GM12878 (cell line): Measurements from ENCODE around the gene HIVEP3. TPM values are rescaled to one million over a fixed set of nuclear protein-coding genes. Genes with fewer than 3 reads are reported as not detected.

ENCODE experiments used
- ATAC-seq: fragments of 200-7000 bp; cut with Tn5 transposase; 3 replicates; pipeline ENCODE4 v1.9.1; 2020; ENCODE audit warnings: mild to moderate bottlenecking, moderate library complexity
- BruUV-seq: library from RNA; stranded (reverse); fragments of 400-500 nt; replicated peaks from 2 replicates; lab custom pipeline; 2021; lab: Mats Ljungman, UMichigan
- CTCF ChIA-PET: fragments of 300-600 bp; sonication (Branson Sonifier 250); formaldehyde crosslinking; extraction: SDS; loops from one replicate; lab custom pipeline; 2021; ENCODE audit warnings: inconsistent platforms; lab: Yijun Ruan, JAX
- POLR2A ChIA-PET: fragments of 350-600 bp; formaldehyde crosslinking; extraction: SDS; loops from one replicate; lab custom pipeline; 2021; ENCODE audit warnings: inconsistent platforms; lab: Charles Lee
- RAD21 ChIA-PET: fragments of 300-600 bp; sonication (Branson Sonifier 250); formaldehyde crosslinking; loops from one replicate; lab custom pipeline; 2023; ENCODE audit warnings: antibody characterized with exemption; ENCODE audit not compliant: unreplicated experiment; lab: Charles Lee
- SMC1A ChIA-PET: fragments of 300-600 bp; sonication (Branson Sonifier 250); formaldehyde crosslinking; loops from one replicate; lab custom pipeline; 2023; ENCODE audit not compliant: unreplicated experiment, uncharacterized antibody; lab: Charles Lee
- DNase-seq: peaks from one replicate; pipeline ENCODE4 v3.0.0-alpha.2; 2011; ENCODE audit warnings: low read depth, low spot score
- FAIRE-seq: peaks from 3 replicates; lab custom pipeline; 2011; peaks lifted over from hg19 to GRCh38; lab: Jason Lieb, UNC
- H2AFZ ChIP-seq: 2 replicates; pipeline ENCODE4 v1.6.0; 2011; ENCODE audit warnings: low read depth, low read length, control low read depth; ENCODE audit not compliant: control insufficient read depth
- H3K27ac ChIP-seq: 2 replicates; pipeline ENCODE4 v1.5.1; 2011; ENCODE audit warnings: control low read depth; ENCODE audit not compliant: control insufficient read depth, insufficient read depth
- H3K27me3 ChIP-seq, 2 experiments: replicated peaks in 1 of 2; 2 replicates each; pipeline versions ENCODE4 v1.6.0 to v1.6.1; 2011; ENCODE audit warnings: low read length in 1 of 2; ENCODE audit not compliant: control insufficient read depth in 2 of 2, insufficient read depth in 2 of 2
- H3K36me3 ChIP-seq, 2 experiments: 2 replicates each; pipeline ENCODE4 v1.5.1; 2011; ENCODE audit warnings: low read length in 1 of 2; ENCODE audit not compliant: control insufficient read depth in 2 of 2, insufficient read depth in 2 of 2
- H3K4me1 ChIP-seq: 2 replicates; pipeline ENCODE4 v1.6.1; 2011; ENCODE audit warnings: mild to moderate bottlenecking, low read length, moderate library complexity, mixed read lengths; ENCODE audit not compliant: control insufficient read depth, insufficient read depth
- H3K4me2 ChIP-seq: 2 replicates; pipeline ENCODE4 v1.6.0; 2011; ENCODE audit warnings: control low read depth; ENCODE audit not compliant: control insufficient read depth, insufficient read depth
- H3K4me3 ChIP-seq: fragments of 200-600 bp; sonication (generic); 2 replicates; pipeline ENCODE4 v1.5.1; 2016
- H3K79me2 ChIP-seq: 2 replicates; pipeline ENCODE4 v1.6.0; 2011; ENCODE audit warnings: low read length; ENCODE audit not compliant: control insufficient read depth, insufficient read depth
- H3K9ac ChIP-seq: 2 replicates; pipeline ENCODE4 v1.8.0; 2011; ENCODE audit warnings: low read length, control low read depth, mixed read lengths; ENCODE audit not compliant: control insufficient read depth, insufficient read depth
- H3K9me3 ChIP-seq: replicated peaks from 3 replicates; pipeline ENCODE4 v1.5.1; 2011; ENCODE audit warnings: mild to moderate bottlenecking, low read length; ENCODE audit not compliant: control insufficient read depth, insufficient read depth
- H4K20me1 ChIP-seq: 2 replicates; pipeline ENCODE4 v1.6.0; 2011; ENCODE audit not compliant: control insufficient read depth, insufficient read depth
- BHLHE40 ChIP-seq, 2 experiments: fragments of 450-650 bp in 1 of 2; IDR thresholded peaks; 2 replicates each; pipeline ENCODE4 v1.6.1; 2011 to 2017; ENCODE audit warnings: low read depth in 2 of 2, borderline replicate concordance in 1 of 2, improper control_type of control experiment in 1 of 2, low read length in 1 of 2, mild to moderate bottlenecking in 1 of 2
- CBX5 ChIP-seq: sonication (generic); IDR thresholded peaks from 2 replicates; pipeline ENCODE4 v1.6.1; 2016; ENCODE audit warnings: low read depth, moderate library complexity, mild to moderate bottlenecking, inconsistent platforms
- CREM ChIP-seq: IDR thresholded peaks from 2 replicates; pipeline ENCODE4 v1.6.1; 2014; ENCODE audit warnings: antibody characterized with exemption, low read depth
- E2F8 ChIP-seq: fragments of 450-650 bp; IDR thresholded peaks from 2 replicates; pipeline ENCODE4 v1.6.1; 2018; ENCODE audit warnings: mild to moderate bottlenecking, low read depth, moderate library complexity; ENCODE audit not compliant: partially characterized antibody
- EGR1 ChIP-seq, 2 experiments: IDR thresholded peaks; 1 replicate in 1 of 2; 2 replicates in 1 of 2; pipeline ENCODE4 v1.6.1; 2011 to 2012; ENCODE audit warnings: low read depth in 2 of 2, low read length in 2 of 2, borderline replicate concordance in 1 of 2, mild to moderate bottlenecking in 1 of 2, moderate library complexity in 1 of 2
- EP300 ChIP-seq, 2 experiments: fragments of 150-350 bp in 1 of 2; IDR thresholded peaks; 2 replicates each; pipeline ENCODE4 v1.6.1; 2011 to 2012; ENCODE audit warnings: low read depth in 2 of 2, low read length in 2 of 2, borderline replicate concordance in 1 of 2, improper control_type of control experiment in 1 of 2, inconsistent platforms in 1 of 2; ENCODE audit not compliant: control insufficient read depth in 1 of 2
- IRF4 ChIP-seq: IDR thresholded peaks from 2 replicates; pipeline ENCODE4 v1.6.1; 2011; ENCODE audit warnings: low read depth, low read length
- NFYB ChIP-seq: IDR thresholded peaks from 2 replicates; pipeline ENCODE4 v1.6.1; 2011; ENCODE audit warnings: low read depth, mild to moderate bottlenecking, low read length, improper control_type of control experiment, moderate library complexity; ENCODE audit not compliant: insufficient read depth
- PAX8 ChIP-seq: fragments of 450-650 bp; IDR thresholded peaks from 2 replicates; pipeline ENCODE4 v1.6.1; 2017; ENCODE audit warnings: mild to moderate bottlenecking, moderate library complexity
- PML ChIP-seq: IDR thresholded peaks from 2 replicates; pipeline ENCODE4 v1.6.1; 2012; ENCODE audit warnings: low read length, inconsistent platforms
- POLR2AphosphoS2 ChIP-seq: IDR thresholded peaks from 2 replicates; pipeline ENCODE4 v1.6.1; 2011; ENCODE audit warnings: low read depth, mild to moderate bottlenecking, low read length, improper control_type of control experiment, moderate library complexity
- RBBP5 ChIP-seq: fragments of 200-600 bp; sonication (generic); conservative IDR thresholded peaks from 2 replicates; pipeline ENCODE4 v1.6.1; 2016
- RCOR1 ChIP-seq: conservative IDR thresholded peaks from 2 replicates; pipeline ENCODE4 v1.6.1; 2012; ENCODE audit warnings: low read depth, low read length, improper control_type of control experiment
- RUNX3 ChIP-seq: IDR thresholded peaks from 2 replicates; pipeline ENCODE4 v1.6.1; 2012; ENCODE audit warnings: low read length, inconsistent platforms
- SMC3 ChIP-seq: IDR thresholded peaks from 2 replicates; pipeline ENCODE4 v1.6.1; 2011; ENCODE audit warnings: low read length, improper control_type of control experiment, borderline replicate concordance
- TCF12 ChIP-seq: IDR thresholded peaks from 2 replicates; pipeline ENCODE4 v1.6.1; 2011; ENCODE audit warnings: low read depth, mild to moderate bottlenecking, low read length
- ZBED1 ChIP-seq: IDR thresholded peaks from 2 replicates; pipeline ENCODE4 v1.6.1; 2016; ENCODE audit warnings: borderline replicate concordance
- whole genome bisulfite sequencing: methylation state at CpG from one replicate; pipeline ENCODE4 v1.1.6; 2016; ENCODE audit warnings: low lambda C conversion rate; ENCODE audit not compliant: insufficient replicate concordance, insufficient coverage; ENCODE audit errors: missing lambda C conversion rate; 5-methylcytosine and 5-hydroxymethylcytosine counted together
- in situ Hi-C: fragments of 300-500 bp; cut with MboI; formaldehyde crosslinking; loops from 9 replicates; pipeline ENCODE4 v1.14.3; 2018; ENCODE audit warnings: mixed read lengths
- intact Hi-C: fragments of 100-400 bp; cut with micrococcal nuclease; formaldehyde crosslinking; loops from one replicate; pipeline ENCODE4 v1.14.2; 2022; ENCODE audit not compliant: unreplicated experiment
- polyA plus RNA-seq, 11 experiments: library from polyadenylated mRNA; depleted of rRNA in 4 of 11; unstranded in 6 of 11; stranded (reverse) in 5 of 11; fragments of >200 nt; fragmentation: Nextera tagmentation in 4 of 11; fragmentation: Illumina TruSeq in 1 of 11; extraction: Ambion mirVana in 4 of 11; extraction: Trizol in 1 of 11; gene quantifications; 1 replicate in 1 of 11; 2 replicates in 10 of 11; pipeline versions ENCODE4 v1.2.1 to v1.2.3, GENCODE V29; 2011 to 2016; ENCODE audit warnings: inconsistent platforms in 2 of 11, missing spikeins in 2 of 11, low read depth in 1 of 11
- total RNA-seq, 4 experiments: library from RNA; depleted of rRNA in 3 of 4; stranded (reverse); fragments of >200 nt in 3 of 4; fragmentation: Illumina TruSeq in 1 of 4; extraction: Trizol in 1 of 4; gene quantifications; 2 replicates each; pipeline versions ENCODE4 v1.2.1 to v1.2.3, GENCODE V29; 2013 to 2021
- TF ChIP-seq, protein P1 (sequence below): fragments of 450-650 bp; IDR thresholded peaks from 2 replicates; pipeline ENCODE4 v1.6.1; 2017; ENCODE audit warnings: low read depth, mild to moderate bottlenecking, moderate library complexity
- TF ChIP-seq, protein P2 (sequence below): fragments of 450-650 bp; IDR thresholded peaks from 2 replicates; pipeline ENCODE4 v1.6.1; 2017; ENCODE audit warnings: borderline replicate concordance

The HIVEP3 gene
- total and polyA plus RNA-seq, 10 of the 15 experiments (the other 5 are each of a cell fraction or from before 2014, with no cell fraction given), result 1.8 to 13.6 (median 3.8) TPM

DNA sequence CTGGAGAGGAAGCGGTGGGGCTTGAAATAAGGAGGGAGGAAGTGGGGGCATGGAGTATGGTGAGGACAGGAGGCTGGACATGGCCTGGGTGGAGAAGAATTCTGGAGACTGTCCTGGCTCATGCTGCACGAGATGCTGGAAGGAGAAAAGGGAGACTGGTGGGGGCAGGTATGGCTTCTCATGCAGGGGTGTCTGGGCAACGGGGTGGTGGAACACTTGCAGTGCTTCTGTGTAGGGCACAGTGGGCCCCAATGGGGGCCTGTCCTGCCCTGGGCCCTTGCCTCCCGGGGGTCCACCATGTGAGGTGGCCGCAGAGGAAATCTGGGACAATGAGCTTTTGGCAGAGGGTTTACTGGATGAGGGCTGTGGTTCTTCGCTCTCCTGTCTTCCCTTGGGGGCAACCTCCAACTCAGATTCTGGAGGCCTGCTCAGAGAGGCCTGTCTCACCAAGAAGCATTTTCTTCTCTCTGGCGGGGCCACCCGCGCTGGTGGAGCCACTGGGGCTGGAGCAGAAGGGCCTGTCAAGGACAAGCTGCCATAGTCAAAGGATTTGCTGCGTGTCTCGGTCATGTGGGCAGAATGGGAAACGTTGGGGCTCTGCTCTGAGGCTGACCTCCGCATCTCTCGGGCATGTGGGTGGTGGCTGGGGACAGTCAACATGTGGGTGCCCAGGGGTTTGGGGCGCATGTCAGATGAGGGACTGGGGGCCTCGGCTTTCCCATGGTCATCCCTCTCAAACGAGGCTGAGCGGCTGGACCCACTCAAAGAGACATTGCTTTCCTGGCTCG, 337.3 kb downstream of the HIVEP3 start:
- Histone ChIP-seq H3K36me3 (peaks cover 0 to 9% of the 10 kb centered on the region in 2 experiments; a peak in 3 of 4 replicates), H3K9ac (no peak overlapping the region), H3K27me3 (no peaks in the 10 kb centered on the region), H3K4me2 (no peak overlapping the region), H4K20me1 (no peaks in the 10 kb centered on the region), H3K27ac (no peak overlapping the region), H3K4me1 (no peaks in the 10 kb centered on the region), H3K79me2 (no peaks in the 10 kb centered on the region), H2AFZ (no peak overlapping the region), H3K9me3 (no peaks in the 10 kb centered on the region), H3K4me3 (no peak overlapping the region)
- TF ChIP-seq ZBED1, result no peak
- TF ChIP-seq, protein P1, sequence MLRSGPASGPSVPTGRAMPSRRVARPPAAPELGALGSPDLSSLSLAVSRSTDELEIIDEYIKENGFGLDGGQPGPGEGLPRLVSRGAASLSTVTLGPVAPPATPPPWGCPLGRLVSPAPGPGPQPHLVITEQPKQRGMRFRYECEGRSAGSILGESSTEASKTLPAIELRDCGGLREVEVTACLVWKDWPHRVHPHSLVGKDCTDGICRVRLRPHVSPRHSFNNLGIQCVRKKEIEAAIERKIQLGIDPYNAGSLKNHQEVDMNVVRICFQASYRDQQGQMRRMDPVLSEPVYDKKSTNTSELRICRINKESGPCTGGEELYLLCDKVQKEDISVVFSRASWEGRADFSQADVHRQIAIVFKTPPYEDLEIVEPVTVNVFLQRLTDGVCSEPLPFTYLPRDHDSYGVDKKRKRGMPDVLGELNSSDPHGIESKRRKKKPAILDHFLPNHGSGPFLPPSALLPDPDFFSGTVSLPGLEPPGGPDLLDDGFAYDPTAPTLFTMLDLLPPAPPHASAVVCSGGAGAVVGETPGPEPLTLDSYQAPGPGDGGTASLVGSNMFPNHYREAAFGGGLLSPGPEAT, result no peak
- TF ChIP-seq RBBP5, result no peak
- no peak for TF ChIP-seq NFYB
- no peak for TF ChIP-seq RCOR1
- TF ChIP-seq CBX5, result no peak
- no peak for TF ChIP-seq PAX8
- no peak for TF ChIP-seq EP300 (IDR thresholded peaks at IDR 0.05; ENCODE audit: borderline replicate concordance in 1 of 2, control insufficient read depth in 1 of 2, low read depth in 2 of 2, low read length in 2 of 2)
- no peak for TF ChIP-seq BHLHE40 (IDR thresholded peaks at IDR 0.05; ENCODE audit: borderline replicate concordance in 1 of 2, low read depth in 2 of 2, low read length in 1 of 2)
- no peak for TF ChIP-seq SMC3
- TF ChIP-seq POLR2AphosphoS2, result no peak
- TF ChIP-seq PML, result no peak
- no peak for TF ChIP-seq IRF4
- no peak for TF ChIP-seq CREM
- TF ChIP-seq EGR1 (IDR thresholded peaks at IDR 0.05; ENCODE audit: borderline replicate concordance in 1 of 2, low read depth in 2 of 2, low read length in 2 of 2), result no peak
- no peak for TF ChIP-seq RUNX3
- TF ChIP-seq TCF12, result no peak
- TF ChIP-seq, protein P2, sequence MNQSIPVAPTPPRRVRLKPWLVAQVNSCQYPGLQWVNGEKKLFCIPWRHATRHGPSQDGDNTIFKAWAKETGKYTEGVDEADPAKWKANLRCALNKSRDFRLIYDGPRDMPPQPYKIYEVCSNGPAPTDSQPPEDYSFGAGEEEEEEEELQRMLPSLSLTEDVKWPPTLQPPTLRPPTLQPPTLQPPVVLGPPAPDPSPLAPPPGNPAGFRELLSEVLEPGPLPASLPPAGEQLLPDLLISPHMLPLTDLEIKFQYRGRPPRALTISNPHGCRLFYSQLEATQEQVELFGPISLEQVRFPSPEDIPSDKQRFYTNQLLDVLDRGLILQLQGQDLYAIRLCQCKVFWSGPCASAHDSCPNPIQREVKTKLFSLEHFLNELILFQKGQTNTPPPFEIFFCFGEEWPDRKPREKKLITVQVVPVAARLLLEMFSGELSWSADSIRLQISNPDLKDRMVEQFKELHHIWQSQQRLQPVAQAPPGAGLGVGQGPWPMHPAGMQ, result no peak
- TF ChIP-seq E2F8, result no peak
- DNase-seq (no peak), ATAC-seq (no peak), FAIRE-seq (no peak)
- intact Hi-C loops, result no loop called here
- BruUV-seq, result no TSS peak
- SMC1A ChIA-PET, result no interaction called here
- POLR2A ChIA-PET, result interaction anchor here (0.5 kb wide), 1 partner anchor 141 kb away, joined by 3 read pairs; no protein-coding TSS in a partner anchor
- 87% methylated on average over 18 of the region's 19 CpGs for WGBS
- RAD21 ChIA-PET, result interaction anchor here (9.1 kb wide), 1 partner anchor 77 kb away, joined by 58 read pairs; no protein-coding TSS in a partner anchor
- in situ Hi-C loops, result no loop called here
- CTCF ChIA-PET, result interaction anchor here (1.1 to 4.1 kb wide), 2 partner anchors 76 to 593 kb away, joined by 3 to 16 read pairs; no protein-coding TSS in a partner anchor
